GM12878 (cell line): ENCODE results near the gene ATP6V0D1.

Source experiments
- ATF3 ChIP-seq: IDR thresholded peaks from 2 replicates; pipeline ENCODE4 v1.6.1; 2011; ENCODE audit warnings: low read depth, mild to moderate bottlenecking, low read length, moderate library complexity, borderline replicate concordance; ENCODE audit errors: extremely low read depth
- BRCA1 ChIP-seq: IDR thresholded peaks from 2 replicates; pipeline ENCODE4 v1.6.1; 2011; ENCODE audit warnings: low read depth, low read length, improper control_type of control experiment
- CTCF ChIP-seq, 3 experiments: IDR thresholded peaks in 2 of 3; conservative IDR thresholded peaks in 1 of 3; 2 replicates each; pipeline ENCODE4 v1.5.1; 2011; ENCODE audit warnings: low read depth in 3 of 3, low read length in 3 of 3, mild to moderate bottlenecking in 3 of 3, control low read depth in 2 of 3, moderate library complexity in 2 of 3, inconsistent platforms in 1 of 3, mixed read lengths in 1 of 3; ENCODE audit not compliant: control insufficient read depth in 2 of 3, insufficient read depth in 1 of 3; ENCODE audit errors: extremely low read depth in 1 of 3
- E2F4 ChIP-seq: IDR thresholded peaks from 2 replicates; pipeline ENCODE4 v1.6.1; 2012; ENCODE audit warnings: low read depth, low read length, improper control_type of control experiment
- EZH2 ChIP-seq: IDR thresholded peaks from 2 replicates; pipeline ENCODE4 v1.6.1; 2012; ENCODE audit warnings: low read depth, mild to moderate bottlenecking, control low read depth, inconsistent platforms, low read length, borderline replicate concordance; ENCODE audit not compliant: control insufficient read depth
- KDM1A ChIP-seq: fragments of 200-600 bp; sonication (generic); IDR thresholded peaks from 2 replicates; pipeline ENCODE4 v1.6.1; 2016; ENCODE audit warnings: borderline replicate concordance
- MXI1 ChIP-seq: fragments of 150-350 bp; IDR thresholded peaks from 2 replicates; pipeline ENCODE4 v1.6.1; 2011; ENCODE audit warnings: low read depth, mild to moderate bottlenecking, inconsistent platforms, low read length, improper control_type of control experiment
- NKRF ChIP-seq: fragments of 450-650 bp; conservative IDR thresholded peaks from 2 replicates; pipeline ENCODE4 v1.6.1; 2017; ENCODE audit warnings: mild to moderate bottlenecking, moderate library complexity
- NR2C2 ChIP-seq: IDR thresholded peaks from 2 replicates; pipeline ENCODE4 v1.6.1; 2011; ENCODE audit warnings: borderline replicate concordance, low read depth; ENCODE audit not compliant: control insufficient read depth, insufficient read length
- PBX3 ChIP-seq: IDR thresholded peaks from 2 replicates; pipeline ENCODE4 v1.6.1; 2011; ENCODE audit warnings: mild to moderate bottlenecking, low read depth, low read length, moderate library complexity; ENCODE audit not compliant: insufficient replicate concordance
- POLR2A ChIP-seq: IDR thresholded peaks from 2 replicates; pipeline ENCODE4 v1.6.1; 2011; ENCODE audit warnings: low read depth, mild to moderate bottlenecking, low read length
- RCOR1 ChIP-seq: conservative IDR thresholded peaks from 2 replicates; pipeline ENCODE4 v1.6.1; 2012; ENCODE audit warnings: low read depth, low read length, improper control_type of control experiment
- RFX5 ChIP-seq: IDR thresholded peaks from 2 replicates; pipeline ENCODE4 v1.6.1; 2011; ENCODE audit warnings: low read depth, low read length, improper control_type of control experiment

GRCh38 chr16:67464565-67464964, 16.4 kb downstream of the ATP6V0D1 start:
- TF ChIP-seq PBX3 (no peak), POLR2A (no peak), E2F4 (no peak), RCOR1 (no peak), ATF3 (no peak), CTCF (IDR thresholded peaks at IDR 0.05 in 2 of 3, conservative IDR thresholded peaks at IDR 0.05 in 1 of 3; ENCODE audit: control insufficient read depth in 2 of 3, extremely low read depth in 1 of 3, insufficient read depth in 1 of 3, low read depth in 3 of 3, low read length in 3 of 3) (no peak), NR2C2 (no peak), RFX5 (no peak), NKRF (no peak), EZH2 (no peak), MXI1 (no peak), KDM1A (no peak), BRCA1 (no peak)
